ENCODE measurements around the gene IL21.

IL21 gene

DNA sequence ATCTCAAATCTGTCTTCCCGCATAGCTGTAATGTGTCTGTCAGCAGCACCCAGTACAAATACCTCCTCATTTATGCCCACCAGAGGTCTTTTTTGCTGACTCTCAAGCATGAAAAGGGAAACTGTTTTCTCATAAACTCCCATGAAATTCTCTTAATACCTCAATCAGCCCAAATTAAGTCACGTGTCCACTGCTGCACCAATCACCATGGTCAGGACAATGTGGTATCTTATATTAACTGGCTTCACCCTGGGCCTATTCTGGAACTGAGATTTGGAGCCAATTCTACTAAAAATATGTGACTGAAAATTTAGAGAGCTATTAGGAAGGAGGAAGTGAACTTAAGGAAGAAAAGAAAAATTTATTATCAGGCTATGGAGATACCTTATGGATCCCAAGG lies 58.4 kb downstream of the IL21 start:
- H3K9ac ChIP-seq (ENCODE audit: low read length) = no peak overlapping the region
- no peaks in the 10 kb centered on the region for H3K27me3 ChIP-seq (replicated peaks; ENCODE audit: control insufficient read depth, insufficient read depth, low read length)
- H3K4me3 ChIP-seq (ENCODE audit: low read length) = no peak overlapping the region
- no peaks in the 10 kb centered on the region for H3K36me3 ChIP-seq (ENCODE audit: control insufficient read depth, insufficient read depth, low read length, severe bottlenecking)
- no peak for DNase-seq (ENCODE audit: low read depth)
- peaks cover 7% of the 10 kb centered on the region for H3K9me3 ChIP-seq (ENCODE audit: control insufficient read depth, low read length)
- peaks cover 6% of the 10 kb centered on the region for H3K4me1 ChIP-seq (ENCODE audit: control insufficient read depth, insufficient read depth, low read length)

Data from adipocyte (in vitro differentiated cells).